MM.1S (cell line): ENCODE results near the gene WTIP.

ENCODE experiments used
- DNase-seq: peaks from one replicate; pipeline ENCODE4 v3.0.0-alpha.2; 2015
- H2AFZ ChIP-seq: fragments of 300-600 bp; sonication (generic); 2 replicates; pipeline ENCODE4 v1.6.0; 2016; ENCODE audit warnings: antibody characterized with exemption, low read length
- H3F3A ChIP-seq: fragments of 300-600 bp; sonication (generic); 2 replicates; pipeline ENCODE4 v1.6.1; 2016; ENCODE audit warnings: mild to moderate bottlenecking, antibody characterized with exemption, low read length, moderate library complexity, mixed read lengths; ENCODE audit not compliant: insufficient read depth
- H3K27ac ChIP-seq: fragments of 300-600 bp; sonication (generic); 2 replicates; pipeline ENCODE4 v1.5.1; 2016; ENCODE audit warnings: mild to moderate bottlenecking, low read length
- H3K27me3 ChIP-seq: fragments of 300-600 bp; sonication (generic); replicated peaks from 2 replicates; pipeline ENCODE4 v1.6.0; 2016; ENCODE audit warnings: low read length; ENCODE audit not compliant: insufficient read depth
- H3K36me3 ChIP-seq: fragments of 300-600 bp; sonication (generic); replicated peaks from 2 replicates; pipeline ENCODE4 v1.6.1; 2016; ENCODE audit warnings: mild to moderate bottlenecking, low read length, mixed read lengths; ENCODE audit not compliant: insufficient read depth
- H3K4me1 ChIP-seq: fragments of 300-600 bp; sonication (generic); 2 replicates; pipeline ENCODE4 v1.6.1; 2016; ENCODE audit warnings: low read length, mixed read lengths
- H3K4me2 ChIP-seq: fragments of 300-600 bp; sonication (generic); 2 replicates; pipeline ENCODE4 v1.6.0; 2016; ENCODE audit warnings: low read depth, low read length
- H3K4me3 ChIP-seq: fragments of 300-600 bp; sonication (generic); 2 replicates; pipeline ENCODE4 v1.5.1; 2016; ENCODE audit warnings: low read length, mixed read lengths
- H3K79me2 ChIP-seq: fragments of 300-600 bp; sonication (generic); 2 replicates; pipeline ENCODE4 v1.6.1; 2016; ENCODE audit warnings: mixed run types, low read length, mixed read lengths
- H3K9ac ChIP-seq: fragments of 300-600 bp; sonication (generic); 2 replicates; pipeline ENCODE4 v1.6.1; 2016; ENCODE audit warnings: low read length, mixed read lengths
- H3K9me2 ChIP-seq: fragments of 300-600 bp; sonication (generic); replicated peaks from 2 replicates; pipeline ENCODE4 v1.6.1; 2016; ENCODE audit warnings: mild to moderate bottlenecking, low read length, mixed read lengths; ENCODE audit not compliant: insufficient read depth
- H3K9me3 ChIP-seq: fragments of 300-600 bp; sonication (generic); replicated peaks from 2 replicates; pipeline ENCODE4 v1.6.1; 2016; ENCODE audit warnings: mild to moderate bottlenecking, low read length, mixed read lengths; ENCODE audit not compliant: insufficient read depth
- H4K20me1 ChIP-seq: fragments of 300-600 bp; sonication (generic); 2 replicates; pipeline ENCODE4 v1.6.1; 2016; ENCODE audit warnings: mild to moderate bottlenecking, low read length, moderate library complexity, mixed read lengths; ENCODE audit not compliant: insufficient read depth
- EZH2 ChIP-seq: fragments of 300-600 bp; sonication (generic); optimal IDR thresholded peaks from 2 replicates; pipeline ENCODE3; 2017; ENCODE audit warnings: low read depth, mild to moderate bottlenecking, antibody characterized with exemption, low read length, mixed read lengths
- EZH2phosphoT487 ChIP-seq: fragments of 300-600 bp; sonication (generic); IDR thresholded peaks from 2 replicates; pipeline ENCODE4 v1.6.1; 2018; ENCODE audit warnings: antibody characterized with exemption, low read length
- TF ChIP-seq, protein P1 (sequence below): fragments of 300-600 bp; sonication (generic); IDR thresholded peaks from 2 replicates; pipeline ENCODE4 v1.5.1; 2016; ENCODE audit warnings: antibody characterized with exemption, low read length, mixed read lengths

The WTIP gene

DNA sequence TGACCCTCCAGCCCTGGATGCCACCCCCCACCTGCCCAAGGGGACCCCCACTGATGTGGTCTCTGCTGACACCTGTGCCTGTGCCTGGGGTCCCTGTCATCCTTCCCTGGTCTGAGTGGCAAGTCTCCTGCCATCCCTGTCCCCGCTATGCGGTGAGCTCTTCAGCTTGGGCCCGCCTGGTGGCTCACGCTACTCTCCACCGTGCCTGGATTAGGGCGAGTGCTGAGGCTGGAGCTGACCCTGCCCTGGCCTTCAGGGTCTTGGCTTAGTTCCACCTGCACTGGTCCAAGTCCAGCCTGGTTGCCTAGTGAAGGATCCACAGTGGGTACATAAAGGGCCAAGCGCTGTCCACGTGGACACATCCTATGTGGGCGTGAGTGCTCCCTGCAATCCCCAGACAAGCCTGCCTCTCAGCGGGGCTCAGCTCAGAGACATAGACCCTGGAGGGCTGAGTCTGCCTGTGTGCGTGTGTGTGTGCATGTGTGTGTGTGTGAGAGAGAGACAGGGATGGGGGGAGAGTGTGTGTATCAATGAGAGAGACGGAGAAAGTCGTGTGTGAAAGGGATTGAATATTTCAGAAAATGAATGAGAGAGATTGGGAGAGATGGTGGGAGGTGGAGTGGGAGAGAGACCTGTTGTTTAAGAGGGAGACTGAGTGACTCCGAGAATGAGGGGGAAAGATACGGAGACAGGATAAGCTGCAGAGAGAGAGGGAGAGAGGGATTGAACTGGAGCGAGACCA is 22.1 kb downstream of the WTIP start:
- H3F3A ChIP-seq = no peaks in the 10 kb centered on the region
- H3K9ac ChIP-seq = no peak overlapping the region
- no peaks in the 10 kb centered on the region for H4K20me1 ChIP-seq
- no peak overlapping the region for H3K4me2 ChIP-seq
- H3K27ac ChIP-seq = no peak overlapping the region
- no peak for TF ChIP-seq EZH2phosphoT487
- TF ChIP-seq, protein P1, sequence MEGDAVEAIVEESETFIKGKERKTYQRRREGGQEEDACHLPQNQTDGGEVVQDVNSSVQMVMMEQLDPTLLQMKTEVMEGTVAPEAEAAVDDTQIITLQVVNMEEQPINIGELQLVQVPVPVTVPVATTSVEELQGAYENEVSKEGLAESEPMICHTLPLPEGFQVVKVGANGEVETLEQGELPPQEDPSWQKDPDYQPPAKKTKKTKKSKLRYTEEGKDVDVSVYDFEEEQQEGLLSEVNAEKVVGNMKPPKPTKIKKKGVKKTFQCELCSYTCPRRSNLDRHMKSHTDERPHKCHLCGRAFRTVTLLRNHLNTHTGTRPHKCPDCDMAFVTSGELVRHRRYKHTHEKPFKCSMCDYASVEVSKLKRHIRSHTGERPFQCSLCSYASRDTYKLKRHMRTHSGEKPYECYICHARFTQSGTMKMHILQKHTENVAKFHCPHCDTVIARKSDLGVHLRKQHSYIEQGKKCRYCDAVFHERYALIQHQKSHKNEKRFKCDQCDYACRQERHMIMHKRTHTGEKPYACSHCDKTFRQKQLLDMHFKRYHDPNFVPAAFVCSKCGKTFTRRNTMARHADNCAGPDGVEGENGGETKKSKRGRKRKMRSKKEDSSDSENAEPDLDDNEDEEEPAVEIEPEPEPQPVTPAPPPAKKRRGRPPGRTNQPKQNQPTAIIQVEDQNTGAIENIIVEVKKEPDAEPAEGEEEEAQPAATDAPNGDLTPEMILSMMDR = no peak
- no peak for TF ChIP-seq EZH2
- peaks cover 3% of the 10 kb centered on the region; the same call in 1 of the 2 replicates for H3K4me1 ChIP-seq
- H3K9me3 ChIP-seq = no peaks in the 10 kb centered on the region
- H3K36me3 ChIP-seq = no peaks in the 10 kb centered on the region
- H2AFZ ChIP-seq = no peak overlapping the region
- H3K4me3 ChIP-seq = no peak overlapping the region
- no peaks in the 10 kb centered on the region for H3K9me2 ChIP-seq
- H3K27me3 ChIP-seq = no peaks in the 10 kb centered on the region; the same call in 1 of the 2 replicates
- DNase-seq = no peak
- no peaks in the 10 kb centered on the region for H3K79me2 ChIP-seq

DNA sequence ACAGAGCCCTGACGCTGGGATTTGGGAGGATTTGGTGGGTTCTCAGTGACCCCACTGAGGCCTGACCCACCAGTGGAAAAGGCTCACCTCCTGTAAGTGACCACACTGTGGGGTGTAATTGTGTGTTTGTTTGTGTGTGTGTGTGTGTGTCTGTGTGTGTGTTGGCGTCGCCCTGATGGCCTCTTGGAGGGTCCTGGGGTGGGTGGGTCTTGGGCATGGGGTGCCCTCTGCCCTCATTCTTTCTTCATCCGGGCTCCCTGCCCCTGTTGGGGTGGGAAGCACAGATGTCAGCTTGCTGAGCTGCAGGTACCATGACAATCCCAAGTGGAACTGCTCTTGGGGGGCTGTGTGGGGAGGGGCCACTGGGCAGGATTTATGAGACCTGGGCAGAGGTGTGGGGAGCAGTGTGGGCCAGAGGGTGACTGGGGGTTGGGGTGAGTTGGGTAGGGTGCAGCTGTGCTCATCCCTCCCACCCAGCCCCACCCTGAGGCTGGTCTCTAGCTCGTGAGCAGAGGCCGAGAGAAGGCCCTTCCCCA is 22.8 kb downstream of the WTIP start:
- Histone ChIP-seq H3K4me3 (no peak overlapping the region), H3K79me2 (no peaks in the 10 kb centered on the region), H3K36me3 (no peaks in the 10 kb centered on the region), H4K20me1 (no peaks in the 10 kb centered on the region), H3K4me1 (peaks cover 3% of the 10 kb centered on the region; the same call in 1 of the 2 replicates), H3K27ac (no peak overlapping the region), H3K4me2 (no peak overlapping the region), H3K9me3 (no peaks in the 10 kb centered on the region), H3K9ac (no peak overlapping the region), H3K27me3 (no peaks in the 10 kb centered on the region; the same call in 1 of the 2 replicates), H3F3A (no peaks in the 10 kb centered on the region), H3K9me2 (no peaks in the 10 kb centered on the region), H2AFZ (no peak overlapping the region)
- TF ChIP-seq, protein P1 = no peak
- TF ChIP-seq EZH2 = no peak
- TF ChIP-seq EZH2phosphoT487 = no peak
- no peak for DNase-seq

DNA sequence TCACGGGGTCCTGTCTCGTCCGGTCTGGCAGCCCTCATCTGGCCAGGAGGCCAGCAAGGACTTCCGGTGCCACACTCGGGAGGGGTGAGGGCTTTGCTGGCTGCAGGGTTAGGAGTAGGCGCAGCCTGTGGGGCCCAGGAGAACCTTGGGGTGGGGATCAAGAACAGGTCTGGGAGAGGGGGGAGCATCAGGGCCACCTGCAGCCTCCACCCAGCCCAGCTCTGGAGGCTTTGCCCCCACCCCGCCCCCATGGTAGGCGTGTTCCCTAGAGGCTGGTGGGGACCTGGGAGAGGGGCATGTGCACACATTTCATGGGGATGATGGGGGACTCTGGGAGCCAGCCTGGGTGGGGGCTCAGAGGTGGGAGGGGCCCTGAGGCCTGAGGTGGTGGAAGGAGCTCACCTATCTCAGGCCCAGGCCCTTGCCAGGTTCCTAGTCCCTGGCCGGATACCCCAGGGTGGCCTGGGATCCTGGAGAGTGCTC is 23.3 kb downstream of the WTIP start:
- TF ChIP-seq EZH2phosphoT487 = no peak
- no peak for TF ChIP-seq EZH2
- TF ChIP-seq, protein P1 = no peak
- no peak for DNase-seq
- no peaks in the 10 kb centered on the region for H3K9me2 ChIP-seq
- no peaks in the 10 kb centered on the region for H4K20me1 ChIP-seq
- H3K4me3 ChIP-seq = no peak overlapping the region
- H3K27ac ChIP-seq = no peak overlapping the region
- H3K36me3 ChIP-seq = no peaks in the 10 kb centered on the region
- H3K9ac ChIP-seq = no peak overlapping the region
- no peak overlapping the region for H2AFZ ChIP-seq
- H3F3A ChIP-seq = no peaks in the 10 kb centered on the region
- H3K4me2 ChIP-seq = no peak overlapping the region
- no peaks in the 10 kb centered on the region for H3K9me3 ChIP-seq
- H3K27me3 ChIP-seq = no peaks in the 10 kb centered on the region; the same call in 1 of the 2 replicates
- H3K4me1 ChIP-seq = peaks cover 3% of the 10 kb centered on the region; the same call in 1 of the 2 replicates
- H3K79me2 ChIP-seq = no peaks in the 10 kb centered on the region
